Tibial artery (tissue), 4 donors: ENCODE data around the gene ALG12.

ENCODE experiments used
- DNase-seq, 2 donors: peaks; one replicate each; pipeline ENCODE4 v3.0.0-alpha.2; 2019
- H3K27ac ChIP-seq, 2 donors: fragments of 200-600 bp; sonication (generic) in 1 of 2; 1 replicate in 1 of 2; 2 replicates in 1 of 2; pipeline ENCODE4 v1.5.1; 2018 to 2019; ENCODE audit warnings: mild to moderate bottlenecking in 1 of 2
- H3K27me3 ChIP-seq, 2 donors: fragments of 200-600 bp; sonication (generic) in 1 of 2; one replicate each; pipeline versions ENCODE4 v1.5.1 to v1.6.0; 2016 to 2019
- H3K36me3 ChIP-seq, 3 donors: fragments of 200-600 bp; sonication (generic) in 2 of 3; one replicate each; pipeline ENCODE4 v1.5.1; 2016 to 2019; ENCODE audit warnings: mild to moderate bottlenecking in 2 of 3
- H3K4me1 ChIP-seq, 4 donors: fragments of 200-600 bp; sonication (generic) in 2 of 4; 1 replicate in 3 of 4; 2 replicates in 1 of 4; pipeline ENCODE4 v1.5.1; 2016 to 2019
- H3K4me3 ChIP-seq, 2 donors: fragments of 200-600 bp; sonication (generic) in 1 of 2; 1 replicate in 1 of 2; 2 replicates in 1 of 2; pipeline ENCODE4 v1.5.1; 2018 to 2019; ENCODE audit warnings: mild to moderate bottlenecking in 2 of 2
- H3K9me3 ChIP-seq, 3 donors: fragments of 200-600 bp; sonication (generic) in 1 of 3; one replicate each; pipeline ENCODE4 v1.5.1; 2016 to 2019
- CTCF ChIP-seq, 2 experiments: fragments of 200-600 bp in 1 of 2; fragments of 450-650 bp in 1 of 2; IDR thresholded peaks; one replicate each; pipeline ENCODE4 v1.5.1; 2017 to 2019; ENCODE audit warnings: antibody characterized with exemption in 2 of 2, mild to moderate bottlenecking in 1 of 2, moderate library complexity in 1 of 2
- intact Hi-C: fragments of 100-400 bp; cut with DNase I; formaldehyde crosslinking; loops from one replicate; pipeline ENCODE4 v1.15.0; 2023; ENCODE audit warnings: low total_unique reads

The ALG12 gene

DNA sequence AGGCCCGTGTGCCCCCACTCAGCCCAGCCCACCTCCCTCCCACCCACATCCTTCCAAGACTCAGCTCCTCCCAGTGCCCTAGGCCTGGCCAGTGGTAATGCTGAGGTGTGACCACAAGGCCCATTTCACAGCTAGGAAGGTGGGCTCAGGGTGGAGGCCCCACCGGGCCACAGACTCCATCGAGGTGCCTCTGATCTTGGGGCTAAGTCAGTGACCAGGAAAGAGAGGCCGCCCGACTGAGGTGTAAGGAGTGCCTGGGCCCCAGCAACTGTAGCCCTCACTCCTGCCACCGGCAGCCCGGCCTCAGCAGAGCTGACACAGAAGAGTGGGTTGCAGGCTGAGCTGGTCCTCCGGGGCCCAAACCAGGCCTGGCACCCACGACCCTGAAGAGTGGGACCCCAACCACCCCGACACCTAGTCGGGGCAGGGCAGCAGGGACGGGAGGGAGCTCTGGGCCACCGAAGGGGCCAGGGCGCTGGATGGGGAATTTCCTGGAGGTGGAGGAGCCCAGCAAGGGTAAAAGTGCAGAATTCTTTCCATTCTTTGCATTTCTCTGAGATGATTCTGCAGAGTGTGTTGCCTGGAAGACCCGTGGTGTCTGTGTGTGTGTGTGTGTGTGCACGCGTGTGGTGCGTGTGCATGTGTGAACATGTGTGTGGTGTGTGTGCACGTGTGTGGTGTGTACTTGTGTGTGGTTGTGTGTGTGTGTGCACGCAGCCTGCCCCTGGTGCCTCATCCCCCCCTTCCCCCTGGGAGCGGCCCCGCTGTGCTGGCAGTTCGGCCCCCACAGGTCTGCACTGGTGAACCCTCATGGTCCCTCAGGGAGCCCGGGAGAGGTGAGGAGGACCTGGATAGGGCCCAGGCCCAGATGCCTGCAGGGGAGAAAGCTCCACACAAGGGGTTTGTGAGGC, 34.0 kb upstream of the ALG12 start:
- DNase-seq: no peak
- peak overlapping the region; percentile 17 to 30 for H3K27ac ChIP-seq
- no peak overlapping the region for H3K4me3 ChIP-seq
- no peaks in the 10 kb centered on the region for H3K36me3 ChIP-seq
- intact Hi-C loops: no loop called here
- H3K9me3 ChIP-seq: no peaks in the 10 kb centered on the region
- H3K4me1 ChIP-seq: peaks cover 0 to 70% (median 29%) of the 10 kb centered on the region in 4 donors
- H3K27me3 ChIP-seq: no peaks in the 10 kb centered on the region
- TF ChIP-seq CTCF (IDR thresholded peaks at IDR 0.05): no peak

DNA sequence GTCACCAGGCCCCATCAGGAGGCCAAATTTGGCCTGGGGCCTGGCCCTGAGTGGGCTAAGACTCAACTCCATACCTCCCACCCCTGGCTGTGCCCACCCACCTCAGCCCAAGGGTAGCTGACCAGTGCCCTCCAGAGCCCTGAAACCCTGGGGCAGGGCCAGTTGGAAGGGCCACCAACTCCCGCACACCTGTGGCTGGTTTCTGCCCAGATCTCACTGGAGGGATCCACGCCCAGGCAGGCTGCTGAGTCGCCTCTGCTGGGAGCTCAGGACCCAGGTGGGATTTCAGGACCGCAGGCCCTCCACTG, 33.4 kb upstream of the ALG12 start:
- intact Hi-C loops: no loop called here
- Histone ChIP-seq H3K27me3 (no peaks in the 10 kb centered on the region), H3K4me3 (no peak overlapping the region), H3K36me3 (no peaks in the 10 kb centered on the region), H3K9me3 (no peaks in the 10 kb centered on the region), H3K4me1 (peaks cover 0 to 74% (median 29%) of the 10 kb centered on the region in 4 donors), H3K27ac (peak overlapping the region; percentile 17 to 30)
- no peak for TF ChIP-seq CTCF (IDR thresholded peaks at IDR 0.05)
- no peak for DNase-seq

GRCh38 chr22:49951000-49951677, 32.9 kb upstream of the ALG12 start:
- intact Hi-C loops: no loop called here
- H3K36me3 ChIP-seq: no peaks in the 10 kb centered on the region
- H3K4me1 ChIP-seq: peaks cover 0 to 74% (median 29%) of the 10 kb centered on the region in 4 donors
- no peak overlapping the region for H3K4me3 ChIP-seq
- no peak for TF ChIP-seq CTCF (IDR thresholded peaks at IDR 0.05)
- DNase-seq: no peak
- no peaks in the 10 kb centered on the region for H3K27me3 ChIP-seq
- H3K27ac ChIP-seq: peak overlapping the region in 1 of 2 donors; percentile 17
- no peaks in the 10 kb centered on the region for H3K9me3 ChIP-seq

GRCh38 chr22:49950396-49950994, 32.3 kb upstream of the ALG12 start:
- intact Hi-C loops: no loop called here
- Histone ChIP-seq H3K27ac (no peak overlapping the region), H3K27me3 (no peaks in the 10 kb centered on the region), H3K9me3 (no peaks in the 10 kb centered on the region), H3K36me3 (no peaks in the 10 kb centered on the region), H3K4me3 (no peak overlapping the region), H3K4me1 (peaks cover 0 to 71% (median 29%) of the 10 kb centered on the region in 4 donors)
- no peak for TF ChIP-seq CTCF (IDR thresholded peaks at IDR 0.05)
- DNase-seq: no peak

- no peaks in the 10 kb centered on the region for H3K36me3 ChIP-seq
- no peak overlapping the region for H3K27ac ChIP-seq
- H3K4me3 ChIP-seq: no peak overlapping the region
- H3K4me1 ChIP-seq: peaks cover 0 to 65% (median 29%) of the 10 kb centered on the region in 4 donors
- no peaks in the 10 kb centered on the region for H3K27me3 ChIP-seq
- H3K9me3 ChIP-seq: no peaks in the 10 kb centered on the region
- intact Hi-C loops: no loop called here
- TF ChIP-seq CTCF (IDR thresholded peaks at IDR 0.05): no peak
- DNase-seq: no peak
Observed at GRCh38 chr22:49949914-49950292, 31.7 kb upstream of the ALG12 start.
